KBM-7 (cell line): Measurements from ENCODE around the gene PPP2R3B.
"Not testable (repeated sequence)": the region's sequence is repeated elsewhere in the genome, so short reads cannot be mapped to it uniquely, and the experiment has no call there.

ENCODE experiments used
- DNase-seq: peaks from one replicate; pipeline ENCODE4 v3.0.0-alpha.2; 2015
- in situ Hi-C: fragments of 300-500 bp; cut with MboI; formaldehyde crosslinking; loops from 2 replicates; pipeline ENCODE4 v1.14.3; 2020; ENCODE audit warnings: low sequenced_read_pairs, low pct_unique_long_range_greater_than_20kb, mixed read lengths

Gene PPP2R3B

GRCh38 chrX:358651-359143 lies 28.0 kb downstream of the PPP2R3B start:
- in situ Hi-C loops, result no loop called here

GRCh38 chrX:357693-358471 lies 28.8 kb downstream of the PPP2R3B start:
- peak; percentile 36 for DNase-seq
- in situ Hi-C loops, result no loop called here

More at GRCh38 chrX:358651-359143, 28.0 kb downstream of the PPP2R3B start:
- no peak for DNase-seq

- DNase-seq, result no peak
- in situ Hi-C loops, result no loop called here
Measured at GRCh38 chrX:357035-357692, 29.5 kb downstream of the PPP2R3B start.

GRCh38 chrX:356385-357034 lies 30.2 kb downstream of the PPP2R3B start:
- in situ Hi-C loops, result no loop called here
- no peak for DNase-seq

- DNase-seq, result no peak
- in situ Hi-C loops, result no loop called here
Measured at GRCh38 chrX:355329-356050, 31.2 kb downstream of the PPP2R3B start.

- in situ Hi-C loops, result no loop called here
- no peak for DNase-seq
Measured at GRCh38 chrX:353566-354535, 32.9 kb downstream of the PPP2R3B start.

GRCh38 chrX:352582-353314 lies 34.0 kb downstream of the PPP2R3B start:
- DNase-seq, result no peak
- in situ Hi-C loops, result no loop called here

GRCh38 chrX:352181-352580 lies 34.5 kb downstream of the PPP2R3B start:
- DNase-seq, result no peak
- in situ Hi-C loops, result no loop called here

GRCh38 chrX:351736-352135 lies 35.0 kb downstream of the PPP2R3B start:
- in situ Hi-C loops, result no loop called here
- no peak for DNase-seq

GRCh38 chrX:351324-351641 lies 35.4 kb downstream of the PPP2R3B start:
- in situ Hi-C loops, DNase-seq: not testable (repeated sequence)

- DNase-seq, result no peak
- in situ Hi-C loops, result no loop called here
Measured at GRCh38 chrX:350534-351323, 36.0 kb downstream of the PPP2R3B start.

GRCh38 chrX:350148-350533 lies 36.6 kb downstream of the PPP2R3B start:
- no peak for DNase-seq
- in situ Hi-C loops, result no loop called here

GRCh38 chrX:349702-350101 lies 37.0 kb downstream of the PPP2R3B start:
- in situ Hi-C loops, result no loop called here
- DNase-seq, result no peak

- DNase-seq, result no peak
- in situ Hi-C loops, result no loop called here
Measured at GRCh38 chrX:349196-349595, 37.5 kb downstream of the PPP2R3B start.

- in situ Hi-C loops, result no loop called here
- no peak for DNase-seq
Measured at GRCh38 chrX:348461-349117, 38.1 kb downstream of the PPP2R3B start.

GRCh38 chrX:347351-348117 lies 39.2 kb downstream of the PPP2R3B start:
- in situ Hi-C loops, result no loop called here
- no peak for DNase-seq
